HepG2 (cell line): ENCODE measurements around the gene HSD11B1L. TPM values are rescaled to one million over a fixed set of nuclear protein-coding genes. Genes with fewer than 3 reads are reported as not detected.

Experiments used
- ATRX ChIP-seq: sonication (generic); formaldehyde crosslinking; IDR thresholded peaks from 2 replicates; pipeline ENCODE4 v1.4.0; 2020; ENCODE audit warnings: missing genetic modification reagents, borderline replicate concordance
- CERS6 ChIP-seq: sonication (generic); formaldehyde crosslinking; IDR thresholded peaks from 2 replicates; pipeline ENCODE4 v1.5.0; 2020; ENCODE audit warnings: missing genetic modification reagents
- GABPB1 ChIP-seq: IDR thresholded peaks from 2 replicates; pipeline ENCODE4 v1.6.1; 2016; ENCODE audit warnings: mild to moderate bottlenecking, missing genetic modification reagents, moderate library complexity, missing compliant biosample characterization
- MBD4 ChIP-seq: IDR thresholded peaks from 2 replicates; pipeline ENCODE4 v1.6.1; 2012; ENCODE audit warnings: low read length, inconsistent platforms, borderline replicate concordance
- NAIF1 ChIP-seq: sonication (generic); formaldehyde crosslinking; IDR thresholded peaks from 2 replicates; pipeline ENCODE4 v1.5.0; 2020; ENCODE audit warnings: mild to moderate bottlenecking, missing genetic modification reagents, borderline replicate concordance
- NFIB ChIP-seq: sonication (generic); formaldehyde crosslinking; IDR thresholded peaks from 2 replicates; pipeline ENCODE4 v1.9.0; 2021; ENCODE audit warnings: missing genetic modification reagents, mild to moderate bottlenecking, borderline replicate concordance
- ONECUT2 ChIP-seq: sonication (generic); formaldehyde crosslinking; IDR thresholded peaks from 2 replicates; pipeline ENCODE4 v1.4.0; 2020; ENCODE audit warnings: missing genetic modification reagents
- SNAPC4 ChIP-seq: sonication (generic); formaldehyde crosslinking; IDR thresholded peaks from 2 replicates; pipeline ENCODE4 v1.4.0; 2020; ENCODE audit warnings: mild to moderate bottlenecking, missing genetic modification reagents
- THAP8 ChIP-seq: sonication (generic); formaldehyde crosslinking; IDR thresholded peaks from 2 replicates; pipeline ENCODE4 v1.5.1; 2020; ENCODE audit warnings: missing genetic modification reagents, mild to moderate bottlenecking, borderline replicate concordance
- ZC3H13 ChIP-seq: sonication (generic); formaldehyde crosslinking; IDR thresholded peaks from 2 replicates; pipeline ENCODE4 v1.8.1; 2023; ENCODE audit warnings: mild to moderate bottlenecking, missing genetic modification reagents, moderate library complexity
- ZMYM3 ChIP-seq: sonication (generic); formaldehyde crosslinking; IDR thresholded peaks from 2 replicates; pipeline ENCODE4 v1.5.1; 2020; ENCODE audit warnings: mild to moderate bottlenecking, missing genetic modification reagents
- ZNF143 ChIP-seq: sonication (generic); formaldehyde crosslinking; IDR thresholded peaks from 2 replicates; pipeline ENCODE4 v1.4.0; 2020; ENCODE audit warnings: missing genetic modification reagents
- ZNF33B ChIP-seq: sonication (generic); formaldehyde crosslinking; IDR thresholded peaks from 2 replicates; pipeline ENCODE4 v1.5.1; 2020; ENCODE audit warnings: mild to moderate bottlenecking, missing genetic modification reagents
- ZNF441 ChIP-seq: sonication (generic); formaldehyde crosslinking; IDR thresholded peaks from 2 replicates; pipeline ENCODE4 v1.7.0; 2021; ENCODE audit warnings: missing genetic modification reagents, borderline replicate concordance
- ZNF737 ChIP-seq: sonication (generic); formaldehyde crosslinking; IDR thresholded peaks from 2 replicates; pipeline ENCODE4 v1.5.0; 2020; ENCODE audit warnings: missing genetic modification reagents, mild to moderate bottlenecking, borderline replicate concordance
- polyA plus RNA-seq, 8 experiments: library from polyadenylated mRNA; depleted of rRNA in 3 of 8; stranded (reverse) in 7 of 8; unstranded in 1 of 8; fragments of >200 nt; fragmentation: Illumina TruSeq in 4 of 8; extraction: Trizol in 4 of 8; gene quantifications; 2 replicates each; pipeline versions ENCODE4 v1.2.1 to v1.2.3, GENCODE V29; 2011 to 2016; ENCODE audit warnings: low read depth in 4 of 8, missing spikeins in 1 of 8, mixed read lengths in 1 of 8; ENCODE audit not compliant: insufficient read depth in 1 of 8
- total RNA-seq, 5 experiments: library from RNA; depleted of rRNA; stranded (reverse); fragments of >200 nt; fragmentation: Illumina TruSeq; extraction: Trizol; gene quantifications; 2 replicates each; pipeline ENCODE4 v1.2.3, GENCODE V29; 2016; ENCODE audit warnings: low read depth in 1 of 5
- TF ChIP-seq, protein P1 (sequence below): sonication (generic); formaldehyde crosslinking; IDR thresholded peaks from 2 replicates; pipeline ENCODE4 v1.4.0; 2020; ENCODE audit warnings: missing genetic modification reagents
- TF ChIP-seq, protein P2 (sequence below): sonication (generic); formaldehyde crosslinking; conservative IDR thresholded peaks from 2 replicates; pipeline ENCODE4 v1.8.0; 2022; ENCODE audit warnings: mild to moderate bottlenecking, moderate library complexity, missing genetic modification reagents
- TF ChIP-seq, protein P3 (sequence below): sonication (generic); formaldehyde crosslinking; IDR thresholded peaks from 2 replicates; pipeline ENCODE4 v1.8.0; 2022; ENCODE audit warnings: missing genetic modification reagents, mild to moderate bottlenecking, borderline replicate concordance

The HSD11B1L gene
- total and polyA plus RNA-seq, 2 of the 13 experiments (the other 11 are each of a cell fraction or from before 2014, with no cell fraction given) = 2.8 to 3.9 TPM

DNA sequence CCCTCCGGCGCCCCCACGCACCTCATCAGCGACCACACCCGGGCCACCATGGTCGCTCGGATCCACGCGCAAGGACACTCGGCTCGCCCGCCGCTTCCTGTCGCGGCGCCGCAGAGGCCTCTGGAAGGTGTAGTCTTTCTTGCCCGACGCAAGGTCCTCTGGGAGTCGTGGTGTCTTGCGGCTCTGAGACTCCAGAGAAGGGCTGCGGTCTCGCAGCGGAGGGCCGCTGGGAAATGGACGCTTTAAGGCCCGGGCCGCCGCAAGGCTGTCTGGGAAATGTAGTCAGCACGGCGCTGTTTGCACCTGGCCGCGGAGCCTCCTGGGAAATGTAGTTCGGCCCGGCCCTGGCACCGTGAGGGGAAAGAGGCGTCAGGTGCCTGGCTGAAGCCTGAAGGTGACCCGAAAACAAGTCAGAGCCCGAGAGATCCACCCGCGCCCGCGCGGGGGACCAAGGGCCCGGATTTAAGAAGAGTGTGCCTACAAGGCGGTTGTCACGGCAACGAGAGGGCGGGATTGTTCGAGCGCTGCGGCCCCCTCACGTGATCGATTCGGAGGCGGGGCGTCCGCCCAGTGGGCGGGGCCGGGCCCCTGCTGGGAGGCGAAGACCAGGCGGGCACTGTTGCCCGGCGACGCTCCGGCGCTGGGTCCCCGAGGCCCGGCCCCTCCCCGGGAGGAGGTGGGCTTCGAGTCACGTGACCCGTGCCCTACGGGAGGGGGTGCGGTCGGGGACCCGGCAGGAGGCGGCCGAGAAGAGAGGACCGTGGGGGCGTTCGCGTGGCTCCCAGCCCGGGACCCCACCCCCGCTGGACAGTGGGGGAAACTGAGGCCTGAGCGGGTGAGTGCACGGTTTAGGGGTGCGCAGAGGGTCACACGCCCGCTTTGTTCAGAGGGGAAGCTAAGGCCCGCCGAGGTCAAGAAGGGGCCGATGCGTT is at the start of gene HSD11B1L, which contains the start of gene MICOS13 (continued):
- TF ChIP-seq SNAPC4 (CRISPR knock-in tag) (no peak; the same call in 1 of the 2 replicates), ZMYM3 (CRISPR knock-in tag) (no peak; the same call in 1 of the 2 replicates), ZC3H13 (CRISPR knock-in tag) (peak; percentile 37; the same call in 1 of the 2 replicates), ZNF33B (CRISPR knock-in tag) (no peak), ZNF441 (0 out of 2 replicates have a peak, but pooled peaks have one; percentile 31), ZNF143 (CRISPR knock-in tag) (peak; percentile 99), ZNF737 (CRISPR knock-in tag) (no peak), ATRX (CRISPR knock-in tag) (no peak), NAIF1 (CRISPR knock-in tag) (no peak), MBD4 (no peak), GABPB1 (CRISPR knock-in tag) (peak; percentile 98), THAP8 (CRISPR knock-in tag) (no peak), ONECUT2 (CRISPR knock-in tag) (0 out of 2 replicates have a peak, but pooled peaks have one; percentile 13), CERS6 (no peak), NFIB (CRISPR knock-in tag) (no peak)
- TF ChIP-seq, protein P1, sequence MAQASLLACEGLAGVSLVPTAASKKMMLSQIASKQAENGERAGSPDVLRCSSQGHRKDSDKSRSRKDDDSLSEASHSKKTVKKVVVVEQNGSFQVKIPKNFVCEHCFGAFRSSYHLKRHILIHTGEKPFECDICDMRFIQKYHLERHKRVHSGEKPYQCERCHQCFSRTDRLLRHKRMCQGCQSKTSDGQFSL (CRISPR knock-in tag) = no peak
- TF ChIP-seq, protein P2, sequence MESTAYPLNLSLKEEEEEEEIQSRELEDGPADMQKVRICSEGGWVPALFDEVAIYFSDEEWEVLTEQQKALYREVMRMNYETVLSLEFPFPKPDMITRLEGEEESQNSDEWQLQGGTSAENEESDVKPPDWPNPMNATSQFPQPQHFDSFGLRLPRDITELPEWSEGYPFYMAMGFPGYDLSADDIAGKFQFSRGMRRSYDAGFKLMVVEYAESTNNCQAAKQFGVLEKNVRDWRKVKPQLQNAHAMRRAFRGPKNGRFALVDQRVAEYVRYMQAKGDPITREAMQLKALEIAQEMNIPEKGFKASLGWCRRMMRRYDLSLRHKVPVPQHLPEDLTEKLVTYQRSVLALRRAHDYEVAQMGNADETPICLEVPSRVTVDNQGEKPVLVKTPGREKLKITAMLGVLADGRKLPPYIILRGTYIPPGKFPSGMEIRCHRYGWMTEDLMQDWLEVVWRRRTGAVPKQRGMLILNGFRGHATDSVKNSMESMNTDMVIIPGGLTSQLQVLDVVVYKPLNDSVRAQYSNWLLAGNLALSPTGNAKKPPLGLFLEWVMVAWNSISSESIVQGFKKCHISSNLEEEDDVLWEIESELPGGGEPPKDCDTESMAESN (CRISPR knock-in tag) = peak; percentile 91
- TF ChIP-seq, protein P3, sequence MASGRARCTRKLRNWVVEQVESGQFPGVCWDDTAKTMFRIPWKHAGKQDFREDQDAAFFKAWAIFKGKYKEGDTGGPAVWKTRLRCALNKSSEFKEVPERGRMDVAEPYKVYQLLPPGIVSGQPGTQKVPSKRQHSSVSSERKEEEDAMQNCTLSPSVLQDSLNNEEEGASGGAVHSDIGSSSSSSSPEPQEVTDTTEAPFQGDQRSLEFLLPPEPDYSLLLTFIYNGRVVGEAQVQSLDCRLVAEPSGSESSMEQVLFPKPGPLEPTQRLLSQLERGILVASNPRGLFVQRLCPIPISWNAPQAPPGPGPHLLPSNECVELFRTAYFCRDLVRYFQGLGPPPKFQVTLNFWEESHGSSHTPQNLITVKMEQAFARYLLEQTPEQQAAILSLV (CRISPR knock-in tag) = no peak; the same call in 1 of the 2 replicates
